HepG2 (cell line): Measurements from ENCODE around the gene ADGRV1. TPM values are rescaled to one million over a fixed set of nuclear protein-coding genes. Genes with fewer than 3 reads are reported as not detected.

Experiments
- ATAC-seq: fragments of 200-7000 bp; cut with Tn5 transposase; 3 replicates; pipeline ENCODE4 v1.9.1; 2020; ENCODE audit warnings: mild to moderate bottlenecking, moderate library complexity
- BruUV-seq: library from RNA; stranded (reverse); fragments of 400-500 nt; replicated peaks from 2 replicates; lab custom pipeline; 2021; lab: Mats Ljungman, UMichigan
- CTCF ChIA-PET: fragments of 300-600 bp; formaldehyde crosslinking; extraction: SDS; loops from one replicate; lab custom pipeline; 2021; ENCODE audit warnings: low total read pairs, inconsistent platforms, low intra/inter-chr PET ratio; lab: Yijun Ruan, JAX
- POLR2A ChIA-PET: fragments of 350-600 bp; sonication (Branson Sonifier 250); formaldehyde crosslinking; loops from one replicate; lab custom pipeline; 2020; ENCODE audit warnings: antibody characterized with exemption, inconsistent platforms; lab: Yijun Ruan, JAX
- DNase-seq: peaks from one replicate; pipeline ENCODE4 v3.0.0-alpha.2; 2015; ENCODE audit warnings: low spot score
- FAIRE-seq: peaks from 3 replicates; lab custom pipeline; 2011; peaks lifted over from hg19 to GRCh38; lab: Jason Lieb, UNC
- H2AFZ ChIP-seq: one replicate; pipeline ENCODE4 v1.6.1; 2011; ENCODE audit warnings: low read length, inconsistent platforms
- H3K27ac ChIP-seq: fragments of 300-600 bp; 3 replicates; pipeline ENCODE4 v1.8.0; 2011; ENCODE audit warnings: mixed run types, mild to moderate bottlenecking, mixed read lengths, low read length, inconsistent platforms; ENCODE audit not compliant: insufficient read depth; ENCODE audit errors: extremely low read length
- H3K27me3 ChIP-seq, 2 experiments: fragments of 200-600 bp in 1 of 2; 2 replicates in 1 of 2; 3 replicates in 1 of 2; pipeline versions ENCODE4 v1.6.0 to v1.8.0; 2011; ENCODE audit warnings: low read length in 2 of 2, mild to moderate bottlenecking in 2 of 2, moderate library complexity in 2 of 2, inconsistent platforms in 1 of 2; ENCODE audit not compliant: insufficient read depth in 2 of 2, control insufficient read depth in 1 of 2
- H3K36me3 ChIP-seq, 2 experiments: fragments of 200-600 bp in 1 of 2; replicated peaks in 1 of 2; 2 replicates in 1 of 2; 3 replicates in 1 of 2; pipeline versions ENCODE4 v1.5.1 to v1.8.0; 2011; ENCODE audit warnings: low read length in 2 of 2, inconsistent platforms in 1 of 2; ENCODE audit not compliant: insufficient read depth in 2 of 2, control insufficient read depth in 1 of 2
- H3K4me1 ChIP-seq: 2 replicates; pipeline ENCODE4 v1.5.1; 2012; ENCODE audit warnings: low read length, inconsistent platforms; ENCODE audit not compliant: insufficient read depth
- H3K4me2 ChIP-seq: 2 replicates; pipeline ENCODE4 v1.6.0; 2011; ENCODE audit warnings: low read depth, low read length, inconsistent platforms
- H3K4me3 ChIP-seq, 3 experiments: fragments of 200-600 bp in 1 of 3; sonication (generic), shearing (Covaris generic) in 1 of 3; replicated peaks in 1 of 3; 2 replicates each; pipeline ENCODE4 v1.5.1; 2011 to 2016; ENCODE audit warnings: low read length in 3 of 3, inconsistent platforms in 2 of 3, low read depth in 2 of 3, mild to moderate bottlenecking in 2 of 3, control low read depth in 1 of 3, mixed read lengths in 1 of 3; ENCODE audit not compliant: insufficient read depth in 1 of 3
- H3K79me2 ChIP-seq: one replicate; pipeline ENCODE4 v1.6.1; 2011; ENCODE audit warnings: low read length, inconsistent platforms; ENCODE audit not compliant: insufficient read depth
- H3K9ac ChIP-seq: 2 replicates; pipeline ENCODE4 v1.6.0; 2011; ENCODE audit warnings: mild to moderate bottlenecking, low read depth, low read length, inconsistent platforms; ENCODE audit not compliant: insufficient read depth
- H3K9me3 ChIP-seq: 2 replicates; pipeline ENCODE4 v1.5.1; 2012; ENCODE audit warnings: mild to moderate bottlenecking, low read length
- H4K20me1 ChIP-seq: 2 replicates; pipeline ENCODE4 v1.6.0; 2011; ENCODE audit warnings: inconsistent platforms, mild to moderate bottlenecking, low read length, moderate library complexity; ENCODE audit not compliant: insufficient read depth
- KMT2A ChIP-seq: sonication (generic); formaldehyde crosslinking; IDR thresholded peaks from 2 replicates; pipeline ENCODE4 v1.4.0; 2020; ENCODE audit warnings: missing genetic modification reagents
- MIER3 ChIP-seq: IDR thresholded peaks from 2 replicates; pipeline ENCODE4 v1.6.1; 2016; ENCODE audit warnings: missing compliant biosample characterization, borderline replicate concordance
- MXD4 ChIP-seq: IDR thresholded peaks from 2 replicates; pipeline ENCODE4 v1.6.1; 2016; ENCODE audit warnings: mild to moderate bottlenecking, missing biosample characterization, missing genetic modification reagents
- PITX1 ChIP-seq: sonication (generic); formaldehyde crosslinking; IDR thresholded peaks from 2 replicates; pipeline ENCODE4 v1.5.1; 2020; ENCODE audit warnings: mild to moderate bottlenecking, missing genetic modification reagents
- SPEN ChIP-seq: sonication (generic); formaldehyde crosslinking; IDR thresholded peaks from 2 replicates; pipeline ENCODE4 v1.5.1; 2020; ENCODE audit warnings: low read depth, mild to moderate bottlenecking, missing genetic modification reagents
- ZNF382 ChIP-seq: sonication (generic); formaldehyde crosslinking; IDR thresholded peaks from 2 replicates; pipeline ENCODE4 v1.5.0; 2020; ENCODE audit warnings: missing genetic modification reagents, mild to moderate bottlenecking, borderline replicate concordance
- ZNF510 ChIP-seq: sonication (generic); formaldehyde crosslinking; IDR thresholded peaks from 2 replicates; pipeline ENCODE4 v1.4.0; 2020; ENCODE audit warnings: low read depth, mild to moderate bottlenecking, missing genetic modification reagents
- ZNF562 ChIP-seq: sonication (generic); formaldehyde crosslinking; IDR thresholded peaks from 2 replicates; pipeline ENCODE4 v1.8.0; 2022; ENCODE audit warnings: missing genetic modification reagents, borderline replicate concordance
- ZNF570 ChIP-seq: sonication (generic); formaldehyde crosslinking; IDR thresholded peaks from 2 replicates; pipeline ENCODE4 v1.4.0; 2020; ENCODE audit warnings: mild to moderate bottlenecking, missing genetic modification reagents, borderline replicate concordance
- ZNF652 ChIP-seq: IDR thresholded peaks from 2 replicates; pipeline ENCODE4 v1.6.1; 2016; ENCODE audit warnings: low read depth, borderline replicate concordance
- ZNF878 ChIP-seq: sonication (generic); formaldehyde crosslinking; IDR thresholded peaks from 2 replicates; pipeline ENCODE4 v1.8.1; 2023; ENCODE audit warnings: mild to moderate bottlenecking, missing genetic modification reagents, moderate library complexity
- WGBS: methylation state at CpG from one replicate; pipeline ENCODE4 v1.1.6; 2017; ENCODE audit warnings: low lambda C conversion rate; 5-methylcytosine and 5-hydroxymethylcytosine counted together
- in situ Hi-C: cut with HindIII; loops from 2 replicates; pipeline ENCODE4 v1.10.0; 2017; ENCODE audit warnings: low pct_unique_long_range_greater_than_20kb; ENCODE audit not compliant: extremely low pct_ligation_motif_present
- intact Hi-C: fragments of 100-400 bp; cut with micrococcal nuclease; formaldehyde crosslinking; loops from one replicate; pipeline ENCODE4 v1.10.0; 2022; ENCODE audit not compliant: unreplicated experiment
- polyA plus RNA-seq, 8 experiments: library from polyadenylated mRNA; depleted of rRNA in 3 of 8; stranded (reverse) in 7 of 8; unstranded in 1 of 8; fragments of >200 nt; fragmentation: Illumina TruSeq in 4 of 8; extraction: Trizol in 4 of 8; gene quantifications; 2 replicates each; pipeline versions ENCODE4 v1.2.1 to v1.2.3, GENCODE V29; 2011 to 2016; ENCODE audit warnings: low read depth in 4 of 8, missing spikeins in 1 of 8, mixed read lengths in 1 of 8; ENCODE audit not compliant: insufficient read depth in 1 of 8
- total RNA-seq, 5 experiments: library from RNA; depleted of rRNA; stranded (reverse); fragments of >200 nt; fragmentation: Illumina TruSeq; extraction: Trizol; gene quantifications; 2 replicates each; pipeline ENCODE4 v1.2.3, GENCODE V29; 2016; ENCODE audit warnings: low read depth in 1 of 5
- TF ChIP-seq, protein P1 (sequence below): sonication (generic); formaldehyde crosslinking; IDR thresholded peaks from 2 replicates; pipeline ENCODE4 v1.4.0; 2020; ENCODE audit warnings: mild to moderate bottlenecking, missing genetic modification reagents
- TF ChIP-seq, protein P2 (sequence below): sonication (generic); formaldehyde crosslinking; IDR thresholded peaks from 2 replicates; pipeline ENCODE4 v1.4.0; 2020; ENCODE audit warnings: missing genetic modification reagents, borderline replicate concordance

ADGRV1 gene
- total and polyA plus RNA-seq, 2 of the 13 experiments (the other 11 are each of a cell fraction or from before 2014, with no cell fraction given) = 1.7 to 3.9 TPM

DNA sequence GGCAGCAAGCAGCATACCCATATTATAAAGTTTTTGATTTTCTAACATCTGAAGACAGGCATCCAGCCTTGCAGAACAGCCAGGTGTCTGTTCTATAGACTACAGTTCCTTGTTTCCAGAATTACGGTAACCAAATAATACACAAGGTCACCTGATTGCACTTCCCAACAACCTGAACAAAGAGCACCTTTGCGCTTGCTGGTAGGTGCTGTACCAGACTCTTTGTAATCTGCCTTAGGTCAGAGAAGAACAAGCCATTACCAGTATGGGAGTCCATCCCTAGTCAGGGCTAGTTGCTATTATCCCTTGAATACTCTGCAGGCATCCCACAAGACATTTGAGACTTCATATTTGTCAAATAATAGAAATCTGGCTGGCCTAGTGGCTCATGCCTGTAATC is 568.3 kb downstream of the ADGRV1 start (continued):
- TF ChIP-seq ZNF562 (CRISPR knock-in tag) (no peak), ZNF878 (CRISPR knock-in tag) (no peak), KMT2A (CRISPR knock-in tag) (no peak)
- TF ChIP-seq, protein P1, sequence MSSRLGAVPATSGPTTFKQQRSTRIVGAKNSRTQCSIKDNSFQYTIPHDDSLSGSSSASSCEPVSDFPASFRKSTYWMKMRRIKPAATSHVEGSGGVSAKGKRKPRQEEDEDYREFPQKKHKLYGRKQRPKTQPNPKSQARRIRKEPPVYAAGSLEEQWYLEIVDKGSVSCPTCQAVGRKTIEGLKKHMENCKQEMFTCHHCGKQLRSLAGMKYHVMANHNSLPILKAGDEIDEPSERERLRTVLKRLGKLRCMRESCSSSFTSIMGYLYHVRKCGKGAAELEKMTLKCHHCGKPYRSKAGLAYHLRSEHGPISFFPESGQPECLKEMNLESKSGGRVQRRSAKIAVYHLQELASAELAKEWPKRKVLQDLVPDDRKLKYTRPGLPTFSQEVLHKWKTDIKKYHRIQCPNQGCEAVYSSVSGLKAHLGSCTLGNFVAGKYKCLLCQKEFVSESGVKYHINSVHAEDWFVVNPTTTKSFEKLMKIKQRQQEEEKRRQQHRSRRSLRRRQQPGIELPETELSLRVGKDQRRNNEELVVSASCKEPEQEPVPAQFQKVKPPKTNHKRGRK (CRISPR knock-in tag) = no peak

DNA sequence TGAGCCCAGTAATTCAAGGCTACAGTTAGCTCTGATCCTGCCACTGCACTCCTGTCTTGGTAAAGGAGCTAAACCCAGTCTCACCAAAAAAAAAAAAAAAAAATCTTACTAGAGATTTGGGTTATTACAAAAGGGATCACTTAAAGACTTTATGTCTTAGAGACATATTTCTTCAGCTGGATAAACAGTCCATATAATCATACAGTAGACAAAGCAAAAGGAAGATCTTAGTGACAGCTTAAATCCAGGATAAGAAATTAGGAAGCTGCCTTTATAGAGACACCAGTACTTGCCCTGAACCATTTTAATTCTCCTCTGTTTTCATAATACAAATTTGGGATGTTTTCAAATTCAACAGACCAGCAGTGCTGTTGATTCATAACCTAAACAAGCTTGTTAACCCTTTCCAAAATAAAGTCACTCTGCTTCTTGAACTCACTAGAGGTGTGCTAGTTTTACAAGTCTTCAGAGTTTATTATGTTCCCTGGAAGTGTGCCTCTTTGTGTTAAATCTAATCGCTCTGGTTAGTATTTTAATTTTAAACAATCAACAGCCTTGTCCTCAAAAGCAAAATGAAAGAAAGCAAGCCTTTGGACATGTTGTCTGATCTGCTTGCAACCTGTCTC is 569.0 kb downstream of the ADGRV1 start:
- ChIA-PET POLR2A (no interaction called here), CTCF (no interaction called here)
- Histone ChIP-seq H4K20me1 (no peaks in the 10 kb centered on the region), H3K27ac (no peak overlapping the region), H3K79me2 (no peaks in the 10 kb centered on the region), H3K4me3 (no peak overlapping the region), H2AFZ (no peak overlapping the region), H3K9me3 (no peaks in the 10 kb centered on the region), H3K4me2 (no peak overlapping the region), H3K36me3 (no peaks in the 10 kb centered on the region), H3K4me1 (peaks cover 20% of the 10 kb centered on the region), H3K27me3 (no peaks in the 10 kb centered on the region), H3K9ac (no peak overlapping the region)
- no peak for FAIRE-seq
- TF ChIP-seq SPEN (CRISPR knock-in tag) = no peak
- TF ChIP-seq ZNF382 (CRISPR knock-in tag) = no peak
- TF ChIP-seq, protein P2, sequence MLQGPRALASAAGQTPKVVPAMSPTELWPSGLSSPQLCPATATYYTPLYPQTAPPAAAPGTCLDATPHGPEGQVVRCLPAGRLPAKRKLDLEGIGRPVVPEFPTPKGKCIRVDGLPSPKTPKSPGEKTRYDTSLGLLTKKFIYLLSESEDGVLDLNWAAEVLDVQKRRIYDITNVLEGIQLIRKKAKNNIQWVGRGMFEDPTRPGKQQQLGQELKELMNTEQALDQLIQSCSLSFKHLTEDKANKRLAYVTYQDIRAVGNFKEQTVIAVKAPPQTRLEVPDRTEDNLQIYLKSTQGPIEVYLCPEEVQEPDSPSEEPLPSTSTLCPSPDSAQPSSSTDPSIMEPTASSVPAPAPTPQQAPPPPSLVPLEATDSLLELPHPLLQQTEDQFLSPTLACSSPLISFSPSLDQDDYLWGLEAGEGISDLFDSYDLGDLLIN (CRISPR knock-in tag) = no peak
- no peak for TF ChIP-seq ZNF570 (CRISPR knock-in tag)
- TF ChIP-seq ZNF510 (CRISPR knock-in tag) = no peak
- no peak for TF ChIP-seq PITX1
- TF ChIP-seq MXD4 (CRISPR knock-in tag) = no peak
- TF ChIP-seq ZNF652 = peak; percentile 40; the same call in 1 of the 2 replicates
- no peak for TF ChIP-seq MIER3
- no peak for DNase-seq
- WGBS = 29% methylated on average over 1 of the region's 1 CpG
- no TSS peak for BruUV-seq
- no peak for ATAC-seq
- in situ Hi-C loops = no loop called here
- intact Hi-C loops = no loop called here
